Endodermal cell (in vitro differentiated cells): Measurements from ENCODE around the gene ATP1A1. TPM values are rescaled to one million over a fixed set of nuclear protein-coding genes. Genes with fewer than 3 reads are reported as not detected.

Experiments
- DNase-seq: peaks from one replicate; pipeline ENCODE4 v3.0.0-alpha.2; 2017
- H3K27ac ChIP-seq: 2 replicates; pipeline ENCODE4 v1.5.1; 2013; ENCODE audit warnings: mild to moderate bottlenecking, low read depth, low read length, moderate library complexity
- H3K27me3 ChIP-seq: 2 replicates; pipeline ENCODE4 v1.6.1; 2013; ENCODE audit warnings: mild to moderate bottlenecking, low read length, moderate library complexity; ENCODE audit not compliant: insufficient read depth, control insufficient read depth, poor library complexity, severe bottlenecking
- H3K36me3 ChIP-seq: 2 replicates; pipeline ENCODE4 v1.7.0; 2013; ENCODE audit warnings: mild to moderate bottlenecking, low read length, moderate library complexity; ENCODE audit not compliant: control insufficient read depth, insufficient read depth
- H3K4me1 ChIP-seq: one replicate; pipeline ENCODE4 v1.7.0; 2013; ENCODE audit warnings: low read length; ENCODE audit not compliant: control insufficient read depth, insufficient read depth
- H3K4me3 ChIP-seq: 2 replicates; pipeline ENCODE4 v1.5.1; 2013; ENCODE audit warnings: mild to moderate bottlenecking, low read length, moderate library complexity
- H3K9ac ChIP-seq: 2 replicates; pipeline ENCODE4 v1.6.1; 2013; ENCODE audit warnings: mild to moderate bottlenecking, low read length, moderate library complexity; ENCODE audit not compliant: poor library complexity, severe bottlenecking; ENCODE audit errors: extremely low read depth
- H3K9me3 ChIP-seq: 2 replicates; pipeline ENCODE4 v1.6.1; 2013; ENCODE audit warnings: mild to moderate bottlenecking, low read length, moderate library complexity; ENCODE audit not compliant: control insufficient read depth
- H3K27ac Mint-ChIP-seq: 2 replicates; pipeline ENCODE4 v1.8.0; 2020; ENCODE audit warnings: mixed read lengths
- H3K27me3 Mint-ChIP-seq: 2 replicates; pipeline ENCODE4 v1.8.0; 2021; ENCODE audit warnings: mild to moderate bottlenecking, mixed read lengths; ENCODE audit not compliant: insufficient read depth
- H3K36me3 Mint-ChIP-seq: 2 replicates; pipeline ENCODE4 v1.8.0; 2020; ENCODE audit warnings: low read depth, mixed read lengths
- H3K4me1 Mint-ChIP-seq: 2 replicates; pipeline ENCODE4 v1.8.0; 2020; ENCODE audit warnings: mixed read lengths
- H3K4me3 Mint-ChIP-seq: 2 replicates; pipeline ENCODE4 v1.8.0; 2020; ENCODE audit warnings: mild to moderate bottlenecking, moderate library complexity, mixed read lengths
- H3K9me3 Mint-ChIP-seq: 2 replicates; pipeline ENCODE4 v1.8.0; 2020; ENCODE audit warnings: mild to moderate bottlenecking, mixed read lengths
- CTCF ChIP-seq: fragments of 200-600 bp; sonication (generic); conservative IDR thresholded peaks from 2 replicates; pipeline ENCODE4 v1.5.0; 2021; ENCODE audit warnings: antibody characterized with exemption, mild to moderate bottlenecking
- WGBS, 2 experiments: methylation state at CpG; one replicate each; pipeline versions ENCODE4 v1.1.5 to v1.1.7; 2013; ENCODE audit warnings: missing lambda C conversion rate in 2 of 2, mixed read lengths in 1 of 2; ENCODE audit not compliant: insufficient coverage in 1 of 2, insufficient read length in 1 of 2; 5-methylcytosine and 5-hydroxymethylcytosine counted together
- total RNA-seq, 2 donors: library from RNA; stranded (reverse); fragmentation: NEBNext Ultra II Directional in 1 of 2; extraction: Animal tissue kit (Norgen Biotek cat#: 25700) in 1 of 2; gene quantifications; 2 replicates in 1 of 2; 3 replicates in 1 of 2; pipeline ENCODE4 v1.2.1, GENCODE V29; 2021

Gene ATP1A1
- total RNA-seq, 2 donors from 2014 or later, result 359 to 398 TPM

GRCh38 chr1:116365353-116365780, 7.7 kb upstream of the ATP1A1 start:
- Histone ChIP-seq H3K9me3 (no peaks in the 10 kb centered on the region), H3K4me1 (no peaks in the 10 kb centered on the region), H3K9ac (no peak overlapping the region), H3K4me3 (no peak overlapping the region), H3K36me3 (no peaks in the 10 kb centered on the region), H3K27me3 (peaks cover 5% of the 10 kb centered on the region), H3K27ac (no peak overlapping the region)
- no peak overlapping the region for H3K4me3 Mint-ChIP-seq
- WGBS, 2 experiments, result 92 to 100% methylated on average over 2 to 5 of the region's 5 CpGs
- peaks cover 2% of the 10 kb centered on the region for H3K9me3 Mint-ChIP-seq
- peaks cover 1% of the 10 kb centered on the region for H3K4me1 Mint-ChIP-seq
- no peak overlapping the region for H3K27ac Mint-ChIP-seq
- DNase-seq, result no peak
- no peak for TF ChIP-seq CTCF
- H3K27me3 Mint-ChIP-seq, result peaks cover 13% of the 10 kb centered on the region
- H3K36me3 Mint-ChIP-seq, result no peaks in the 10 kb centered on the region

- Mint-ChIP-seq H3K27me3 (peaks cover 15% of the 10 kb centered on the region), H3K9me3 (peaks cover 2% of the 10 kb centered on the region), H3K4me1 (no peaks in the 10 kb centered on the region), H3K36me3 (no peaks in the 10 kb centered on the region), H3K4me3 (no peak overlapping the region), H3K27ac (no peak overlapping the region)
- Histone ChIP-seq H3K9me3 (no peaks in the 10 kb centered on the region), H3K4me1 (no peaks in the 10 kb centered on the region), H3K27ac (no peak overlapping the region), H3K27me3 (peaks cover 10% of the 10 kb centered on the region), H3K9ac (no peak overlapping the region), H3K4me3 (no peak overlapping the region), H3K36me3 (no peaks in the 10 kb centered on the region)
- no peak for DNase-seq
- TF ChIP-seq CTCF, result no peak
- 91 to 95% methylated on average over 4 to 5 of the region's 5 CpGs for WGBS, 2 experiments
These were observed 7.2 kb upstream of the ATP1A1 start for GRCh38 chr1:116365857-116366256.

- H3K27ac ChIP-seq, result no peak overlapping the region
- no peaks in the 10 kb centered on the region for H3K4me1 ChIP-seq
- H3K4me3 ChIP-seq, result no peak overlapping the region
- peaks cover 2% of the 10 kb centered on the region for H3K9me3 Mint-ChIP-seq
- H3K9ac ChIP-seq, result no peak overlapping the region
- 86 to 93% methylated on average over 3 of the region's 3 CpGs for WGBS, 2 experiments
- H3K36me3 ChIP-seq, result no peaks in the 10 kb centered on the region
- peaks cover 12% of the 10 kb centered on the region for H3K27me3 ChIP-seq
- H3K9me3 ChIP-seq, result no peaks in the 10 kb centered on the region
- DNase-seq, result no peak
- no peak overlapping the region for H3K4me3 Mint-ChIP-seq
- H3K4me1 Mint-ChIP-seq, result no peaks in the 10 kb centered on the region
- peaks cover 30% of the 10 kb centered on the region for H3K27me3 Mint-ChIP-seq
- no peaks in the 10 kb centered on the region for H3K36me3 Mint-ChIP-seq
- H3K27ac Mint-ChIP-seq, result no peak overlapping the region
- no peak for TF ChIP-seq CTCF
These were observed 5.6 kb upstream of the ATP1A1 start for GRCh38 chr1:116367256-116367945.
